Measurements from ENCODE around the gene SETD2. TPM values are rescaled to one million over a fixed set of nuclear protein-coding genes. Genes with fewer than 3 reads are reported as not detected.

Gene SETD2
- total and polyA plus RNA-seq, 2 experiments from 2014 or later = 16.7 to 45.2 TPM

GRCh38 chr3:47065058-47065457 is 98.9 kb downstream of the SETD2 start (continued):
- TF ChIP-seq ETS1 (IDR thresholded peaks at IDR 0.05) (no peak), EZH2 (IDR thresholded peaks at IDR 0.05; ENCODE audit: low read depth, unreplicated experiment) (no peak), POLR2AphosphoS5 (IDR thresholded peaks at IDR 0.05; ENCODE audit: low read depth) (no peak), ZNF114 (CRISPR knock-in tag; IDR thresholded peaks at IDR 0.05) (no peak), REST (IDR thresholded peaks at IDR 0.05; ENCODE audit: unreplicated experiment) (no peak), ZNF331 (CRISPR knock-in tag; IDR thresholded peaks at IDR 0.05; ENCODE audit: low read depth) (no peak), CREB1 (CRISPR knock-in tag; IDR thresholded peaks at IDR 0.05; ENCODE audit: low read depth) (no peak), JUNB (IDR thresholded peaks at IDR 0.05; ENCODE audit: unreplicated experiment) (no peak), NANOG (IDR thresholded peaks at IDR 0.05; ENCODE audit: borderline replicate concordance) (no peak), CTCF (conservative IDR thresholded peaks at IDR 0.05; ENCODE audit: low read depth in 2 of 2) (no peak), STAT1 (IDR thresholded peaks at IDR 0.05; ENCODE audit: unreplicated experiment) (no peak)

- DNase-seq (ENCODE audit: low spot score) (no peak), ATAC-seq (no peak)
- H4K20me1 ChIP-seq (replicated peaks; ENCODE audit: insufficient read depth) = peaks cover 9% of the 10 kb centered on the region; the same call in 1 of the 2 replicates
- H3K4me1 ChIP-seq (ENCODE audit: insufficient read depth) = no peaks in the 10 kb centered on the region
- Mint-ChIP-seq H3K36me3 (ENCODE audit: low read depth) (peaks cover 25% of the 10 kb centered on the region), H3K4me3 (no peak overlapping the region), H3K4me1 (no peaks in the 10 kb centered on the region), H3K27me3 (ENCODE audit: insufficient read depth, low read depth, poor library complexity) (no peaks in the 10 kb centered on the region), H3K9me3 (no peaks in the 10 kb centered on the region), H3K27ac (no peak overlapping the region; the same call in 1 of the 2 replicates)
- H3K4me3 ChIP-seq = no peak overlapping the region
- H2AFZ ChIP-seq = no peak overlapping the region
- H3K9me2 ChIP-seq (ENCODE audit: insufficient read depth) = no peaks in the 10 kb centered on the region
- H3F3A ChIP-seq (replicated peaks; ENCODE audit: low read depth) = no peaks in the 10 kb centered on the region
- peaks cover 38% of the 10 kb centered on the region for H3K79me2 ChIP-seq (replicated peaks; ENCODE audit: insufficient read depth)
- H3K27me3 ChIP-seq (ENCODE audit: insufficient read depth) = no peaks in the 10 kb centered on the region
- H3K36me3 ChIP-seq (ENCODE audit: insufficient read depth) = peaks cover 5% of the 10 kb centered on the region
- no peak overlapping the region for H3K27ac ChIP-seq (ENCODE audit: low read depth)
- H3K4me2 ChIP-seq = no peak overlapping the region
- no peak for TF ChIP-seq CTCF (conservative IDR thresholded peaks at IDR 0.05; ENCODE audit: low read depth in 2 of 2)
- TF ChIP-seq EZH2phosphoT487 (IDR thresholded peaks at IDR 0.05; ENCODE audit: unreplicated experiment) = no peak
- TF ChIP-seq STAT1 (IDR thresholded peaks at IDR 0.05; ENCODE audit: unreplicated experiment) = no peak
- TF ChIP-seq REST (IDR thresholded peaks at IDR 0.05; ENCODE audit: unreplicated experiment) = no peak
These were observed 106.7 kb downstream of the SETD2 start for GRCh38 chr3:47057212-47057671.

Data from GM23338 (cell line).